Keratinocyte (primary cell): Measurements from ENCODE around the gene DCAF7. TPM values are rescaled to one million over a fixed set of nuclear protein-coding genes. Genes with fewer than 3 reads are reported as not detected.

ENCODE experiments used
- DNase-seq: peaks from one replicate; pipeline ENCODE4 v3.0.0-alpha.2; 2011; ENCODE audit warnings: low read depth, missing footprints, low spot score
- FAIRE-seq: peaks from 2 replicates; lab custom pipeline; 2011; peaks lifted over from hg19 to GRCh38; lab: Jason Lieb, UNC
- H2AFZ ChIP-seq: 2 replicates; pipeline ENCODE4 v1.6.0; 2012; ENCODE audit warnings: low read length, control low read depth, inconsistent platforms; ENCODE audit not compliant: control insufficient read depth
- H3K27ac ChIP-seq: 2 replicates; pipeline ENCODE4 v1.5.1; 2011; ENCODE audit warnings: low read length; ENCODE audit not compliant: control insufficient read depth, insufficient read depth
- H3K27me3 ChIP-seq: 3 replicates; pipeline ENCODE4 v1.6.0; 2011; ENCODE audit warnings: low read length; ENCODE audit not compliant: control insufficient read depth, insufficient read depth; ENCODE audit errors: extremely low read depth
- H3K36me3 ChIP-seq, 2 experiments: 2 replicates in 1 of 2; 3 replicates in 1 of 2; pipeline ENCODE4 v1.5.1; 2011; ENCODE audit warnings: low read length in 2 of 2, mild to moderate bottlenecking in 1 of 2; ENCODE audit not compliant: control insufficient read depth in 2 of 2, insufficient read depth in 2 of 2; ENCODE audit errors: extremely low read depth in 1 of 2
- H3K4me1 ChIP-seq: 3 replicates; pipeline ENCODE4 v1.5.1; 2011; ENCODE audit warnings: low read length; ENCODE audit not compliant: control insufficient read depth, insufficient read depth; ENCODE audit errors: extremely low read depth
- H3K4me2 ChIP-seq: 3 replicates; pipeline ENCODE4 v1.6.0; 2011; ENCODE audit warnings: low read depth, low read length; ENCODE audit not compliant: control insufficient read depth, insufficient read depth; ENCODE audit errors: extremely low read depth
- H3K4me3 ChIP-seq, 3 experiments: fragments of 200-600 bp in 1 of 3; sonication (generic) in 1 of 3; 2 replicates in 2 of 3; 3 replicates in 1 of 3; pipeline ENCODE4 v1.5.1; 2011 to 2016; ENCODE audit warnings: low read length in 3 of 3, mild to moderate bottlenecking in 3 of 3, control low read depth in 2 of 3, inconsistent platforms in 1 of 3, low read depth in 1 of 3, mixed read lengths in 1 of 3, mixed run types in 1 of 3, moderate library complexity in 1 of 3; ENCODE audit not compliant: control insufficient read depth in 2 of 3, insufficient read depth in 2 of 3; ENCODE audit errors: extremely low read depth in 1 of 3
- H3K79me2 ChIP-seq: 2 replicates; pipeline ENCODE4 v1.6.0; 2012; ENCODE audit warnings: low read length; ENCODE audit not compliant: control insufficient read depth, insufficient read depth
- H3K9ac ChIP-seq: 3 replicates; pipeline ENCODE4 v1.6.0; 2011; ENCODE audit warnings: low read length; ENCODE audit not compliant: control insufficient read depth, insufficient read depth; ENCODE audit errors: extremely low read depth
- H3K9me1 ChIP-seq: 3 replicates; pipeline ENCODE4 v1.6.0; 2011; ENCODE audit warnings: low read length; ENCODE audit not compliant: control insufficient read depth, insufficient read depth; ENCODE audit errors: extremely low read depth
- H3K9me3 ChIP-seq: 2 replicates; pipeline ENCODE4 v1.5.1; 2012; ENCODE audit warnings: low read depth, low read length; ENCODE audit not compliant: control insufficient read depth
- H4K20me1 ChIP-seq: 3 replicates; pipeline ENCODE4 v1.6.0; 2011; ENCODE audit warnings: low read length; ENCODE audit not compliant: control insufficient read depth, insufficient read depth; ENCODE audit errors: extremely low read depth
- CTCF ChIP-seq, 3 experiments: IDR thresholded peaks in 1 of 3; conservative IDR thresholded peaks in 1 of 3; optimal IDR thresholded peaks in 1 of 3; 2 replicates in 2 of 3; 3 replicates in 1 of 3; pipeline versions ENCODE3 to v1.5.1; 2011; ENCODE audit warnings: low read length in 3 of 3, mild to moderate bottlenecking in 3 of 3, moderate library complexity in 2 of 3, control low read depth in 1 of 3, inconsistent platforms in 1 of 3; ENCODE audit not compliant: insufficient read depth in 2 of 3; ENCODE audit errors: extremely low read depth in 1 of 3
- EZH2 ChIP-seq: IDR thresholded peaks from one replicate; pipeline ENCODE4 v1.6.1; 2012; ENCODE audit warnings: inconsistent platforms, mild to moderate bottlenecking, low read length, moderate library complexity
- dilution Hi-C: fragments of 300-500 bp; cut with MboI; formaldehyde crosslinking; loops from one replicate; pipeline ENCODE4 v1.7.0; 2020; ENCODE audit warnings: low sequenced_read_pairs; ENCODE audit not compliant: extremely low pct_ligation_motif_present
- polyA plus RNA-seq, 5 experiments: library from polyadenylated mRNA; depleted of rRNA in 3 of 5; stranded (reverse) in 3 of 5; stranded (forward) in 1 of 5; unstranded in 1 of 5; fragments of >200 nt; gene quantifications; 1 replicate in 1 of 5; 2 replicates in 3 of 5; 3 replicates in 1 of 5; pipeline versions ENCODE4 v1.2.1 to v1.2.3, GENCODE V29; 2011 to 2012; ENCODE audit warnings: missing spikeins in 2 of 5, low read depth in 1 of 5, low replicate concordance in 1 of 5

DCAF7 gene
- polyA plus RNA-seq, 1 donor (not counting 4 experiments of a cell fraction or from before 2014, with no cell fraction given), result 32.6 TPM

- DNase-seq, result no peak
- Histone ChIP-seq H3K9me3 (no peaks in the 10 kb centered on the region), H3K36me3 (no peaks in the 10 kb centered on the region), H2AFZ (no peak overlapping the region), H3K4me1 (no peaks in the 10 kb centered on the region), H3K9me1 (no peaks in the 10 kb centered on the region), H4K20me1 (no peaks in the 10 kb centered on the region), H3K4me2 (no peak overlapping the region), H3K27me3 (peaks cover 32% of the 10 kb centered on the region), H3K27ac (no peak overlapping the region), H3K79me2 (no peaks in the 10 kb centered on the region), H3K9ac (no peak overlapping the region), H3K4me3 (no peak overlapping the region)
- TF ChIP-seq EZH2 (no peak), CTCF (optimal IDR thresholded peaks at IDR 0.05 in 1 of 3, IDR thresholded peaks at IDR 0.05 in 1 of 3, conservative IDR thresholded peaks at IDR 0.05 in 1 of 3; ENCODE audit: extremely low read depth in 1 of 3, insufficient read depth in 2 of 3, low read length in 3 of 3) (no peak)
- no peak for FAIRE-seq
- dilution Hi-C loops, result no loop called here
Measured at GRCh38 chr17:63535640-63536039, 14.6 kb upstream of the DCAF7 start.

DNA sequence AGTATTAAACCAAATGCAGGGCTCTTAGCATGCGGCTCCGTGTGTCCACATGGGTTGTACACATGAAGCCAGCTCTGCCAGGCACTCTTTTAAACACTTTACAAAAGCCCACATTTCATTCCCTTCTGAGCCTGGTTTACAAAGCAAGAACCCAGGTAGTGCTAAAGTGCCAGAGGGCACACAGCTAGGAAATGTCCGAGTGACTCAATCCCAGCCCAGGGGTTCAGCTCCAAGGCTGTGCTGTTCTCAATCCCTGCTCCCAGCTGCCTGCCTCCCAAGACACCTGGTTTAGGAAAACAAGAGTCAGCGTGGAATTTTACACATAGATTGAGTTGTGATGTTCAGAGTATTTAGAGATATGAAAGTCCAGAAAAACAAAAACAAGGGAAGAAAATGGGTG, 13.3 kb upstream of the DCAF7 start:
- no peak overlapping the region for H2AFZ ChIP-seq
- no peaks in the 10 kb centered on the region for H3K9me1 ChIP-seq
- H3K9me3 ChIP-seq, result no peaks in the 10 kb centered on the region
- H3K27ac ChIP-seq, result no peak overlapping the region
- no peak overlapping the region for H3K9ac ChIP-seq
- H4K20me1 ChIP-seq, result peaks cover 4% of the 10 kb centered on the region
- no peak overlapping the region for H3K4me3 ChIP-seq
- H3K4me2 ChIP-seq, result no peak overlapping the region
- no peaks in the 10 kb centered on the region for H3K79me2 ChIP-seq
- H3K36me3 ChIP-seq, result no peaks in the 10 kb centered on the region
- dilution Hi-C loops, result no loop called here
- H3K4me1 ChIP-seq, result no peaks in the 10 kb centered on the region
- no peak for DNase-seq
- H3K27me3 ChIP-seq, result peaks cover 32% of the 10 kb centered on the region
- no peak for FAIRE-seq
- TF ChIP-seq CTCF (optimal IDR thresholded peaks at IDR 0.05 in 1 of 3, IDR thresholded peaks at IDR 0.05 in 1 of 3, conservative IDR thresholded peaks at IDR 0.05 in 1 of 3; ENCODE audit: extremely low read depth in 1 of 3, insufficient read depth in 2 of 3, low read length in 3 of 3) (no peak), EZH2 (no peak)
